ENCODE measurements around the gene SDC3. TPM values are rescaled to one million over a fixed set of nuclear protein-coding genes. Genes with fewer than 3 reads are reported as not detected.

The SDC3 gene
- total RNA-seq, 1 donor from 2014 or later: 36.4 TPM

DNA sequence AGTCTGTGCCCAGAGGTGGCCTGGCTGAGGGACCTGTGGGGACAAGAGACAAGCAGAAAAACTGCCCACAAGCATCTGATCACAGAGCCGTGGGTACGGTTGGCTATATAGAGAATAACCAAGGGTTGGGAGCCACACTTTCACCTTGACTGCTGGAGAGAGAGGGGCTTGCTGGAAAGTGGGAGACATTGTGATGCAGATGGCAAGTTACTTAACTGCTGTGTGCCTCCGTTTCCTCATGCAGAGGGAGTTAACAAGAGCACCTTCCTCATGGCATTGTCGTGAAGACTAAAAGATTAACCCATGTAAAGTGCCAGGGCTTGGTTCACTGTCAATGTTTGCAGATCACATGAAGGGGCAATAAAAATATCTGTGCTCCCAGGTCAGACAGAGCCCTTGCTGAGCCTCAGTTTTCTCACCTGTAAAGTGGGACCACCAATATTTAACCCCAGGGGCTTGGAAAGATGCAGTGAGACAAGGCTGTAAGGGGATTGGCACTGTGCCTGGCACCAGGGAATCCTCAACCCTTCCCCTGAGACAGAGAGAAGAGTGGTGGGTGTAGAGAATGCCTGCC, 52.8 kb downstream of the SDC3 start:
- Histone ChIP-seq H3K36me3 (ENCODE audit: control insufficient read depth, insufficient read depth, low read length) (no peaks in the 10 kb centered on the region), H3K27me3 (ENCODE audit: control insufficient read depth, insufficient read depth, low read length) (no peaks in the 10 kb centered on the region), H3K4me3 (ENCODE audit: low read depth, low read length) (no peak overlapping the region)
- no peak for TF ChIP-seq CTCF (IDR thresholded peaks at IDR 0.05; ENCODE audit: insufficient read depth, low read length, poor library complexity, severe bottlenecking)
- DNase-seq (ENCODE audit: low read depth): no peak

DNA sequence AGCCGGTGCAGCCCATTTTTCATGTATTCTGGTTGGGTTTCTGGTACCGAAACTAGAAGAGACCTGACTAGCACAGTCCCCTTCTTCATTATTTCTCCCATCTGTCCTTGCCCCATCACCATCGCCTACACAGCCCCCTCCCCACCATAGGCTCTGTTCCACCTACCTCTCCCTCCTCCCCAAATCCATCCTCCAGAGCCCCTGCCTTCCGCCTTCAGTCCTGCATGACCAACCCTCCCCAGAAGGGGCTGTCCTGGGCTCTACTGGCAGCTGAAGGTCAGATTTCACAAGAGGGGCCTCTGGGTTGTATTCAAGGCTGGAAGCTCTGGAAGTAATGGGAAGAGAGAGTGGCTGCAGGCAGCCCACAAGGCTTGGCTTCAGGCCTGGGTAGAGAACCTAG, 55.2 kb downstream of the SDC3 start:
- TF ChIP-seq CTCF (IDR thresholded peaks at IDR 0.05; ENCODE audit: insufficient read depth, low read length, poor library complexity, severe bottlenecking): no peak
- DNase-seq (ENCODE audit: low read depth): no peak
- H3K36me3 ChIP-seq (ENCODE audit: control insufficient read depth, insufficient read depth, low read length): no peaks in the 10 kb centered on the region
- no peak overlapping the region for H3K4me3 ChIP-seq (ENCODE audit: low read depth, low read length)
- H3K27me3 ChIP-seq (ENCODE audit: control insufficient read depth, insufficient read depth, low read length): peaks cover 3% of the 10 kb centered on the region

DNA sequence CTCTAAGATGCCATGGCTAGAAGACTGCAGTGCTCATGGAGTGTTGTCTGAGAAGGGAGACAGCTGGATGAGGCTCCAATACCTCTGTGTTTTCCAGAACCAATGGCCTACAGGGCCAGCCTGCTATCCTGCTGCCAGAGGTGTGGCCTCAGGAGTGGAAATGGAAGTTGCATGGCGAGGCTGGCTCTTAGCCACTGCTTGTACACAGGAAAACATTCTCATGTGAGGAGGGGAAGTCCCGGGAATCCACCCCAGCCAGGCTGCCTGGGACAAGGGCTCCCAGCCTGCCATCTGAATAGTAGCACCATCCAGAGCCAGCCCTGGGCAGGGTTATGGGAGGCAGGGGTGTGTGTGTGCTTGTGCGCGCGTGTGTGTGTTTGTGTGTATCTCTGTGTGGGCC, 56.5 kb downstream of the SDC3 start:
- Histone ChIP-seq H3K4me3 (ENCODE audit: low read depth, low read length) (no peak overlapping the region), H3K27me3 (ENCODE audit: control insufficient read depth, insufficient read depth, low read length) (peaks cover 3% of the 10 kb centered on the region), H3K36me3 (ENCODE audit: control insufficient read depth, insufficient read depth, low read length) (no peaks in the 10 kb centered on the region)
- no peak for TF ChIP-seq CTCF (IDR thresholded peaks at IDR 0.05; ENCODE audit: insufficient read depth, low read length, poor library complexity, severe bottlenecking)
- no peak for DNase-seq (ENCODE audit: low read depth)

DNA sequence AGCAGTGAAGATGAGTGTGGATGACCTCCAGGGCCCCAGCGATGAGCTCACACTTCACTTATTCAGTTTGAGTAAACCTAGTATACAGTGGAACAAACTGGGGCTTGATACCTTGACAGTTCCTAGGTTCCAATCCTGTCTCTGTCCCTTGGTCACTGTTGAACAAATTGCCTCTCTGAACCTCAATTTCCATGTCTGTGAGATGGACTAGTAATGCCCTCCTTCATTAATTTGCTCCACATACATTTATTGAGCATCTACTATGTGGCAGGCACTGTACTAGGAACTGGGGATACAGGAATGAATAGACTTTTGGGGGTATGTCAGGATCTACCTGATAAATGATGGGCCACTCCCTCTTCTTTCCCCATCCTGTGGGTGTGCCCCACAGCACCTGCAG, 57.3 kb downstream of the SDC3 start:
- DNase-seq (ENCODE audit: low read depth): no peak
- no peak for TF ChIP-seq CTCF (IDR thresholded peaks at IDR 0.05; ENCODE audit: insufficient read depth, low read length, poor library complexity, severe bottlenecking)

DNA sequence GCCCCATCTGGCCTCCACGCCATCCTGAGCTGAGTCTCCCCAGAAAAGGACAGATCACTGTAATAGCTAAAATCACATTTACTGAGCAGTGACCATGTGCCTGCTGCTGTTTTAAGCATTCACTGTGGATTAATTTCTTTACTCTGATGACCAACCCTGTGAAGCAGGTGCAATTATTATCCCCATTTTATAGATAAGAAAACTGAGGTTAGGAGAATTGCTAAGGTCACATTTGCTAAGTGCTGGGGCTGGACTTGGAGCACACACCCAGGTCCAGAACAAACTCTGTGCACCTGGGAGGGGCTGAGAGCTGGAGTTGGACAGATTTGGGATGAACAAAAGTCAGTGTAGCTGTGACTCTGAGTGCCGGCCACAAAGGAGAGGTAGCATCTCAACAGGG, 58.0 kb downstream of the SDC3 start:
- Histone ChIP-seq H3K27me3 (ENCODE audit: control insufficient read depth, insufficient read depth, low read length) (peaks cover 3% of the 10 kb centered on the region), H3K36me3 (ENCODE audit: control insufficient read depth, insufficient read depth, low read length) (no peaks in the 10 kb centered on the region), H3K4me3 (ENCODE audit: low read depth, low read length) (no peak overlapping the region)
- no peak for DNase-seq (ENCODE audit: low read depth)
- no peak for TF ChIP-seq CTCF (IDR thresholded peaks at IDR 0.05; ENCODE audit: insufficient read depth, low read length, poor library complexity, severe bottlenecking)

More for the DNA sequence above, 57.3 kb downstream of the SDC3 start:
- Histone ChIP-seq H3K4me3 (ENCODE audit: low read depth, low read length) (no peak overlapping the region), H3K36me3 (ENCODE audit: control insufficient read depth, insufficient read depth, low read length) (no peaks in the 10 kb centered on the region), H3K27me3 (ENCODE audit: control insufficient read depth, insufficient read depth, low read length) (peaks cover 3% of the 10 kb centered on the region)

DNA sequence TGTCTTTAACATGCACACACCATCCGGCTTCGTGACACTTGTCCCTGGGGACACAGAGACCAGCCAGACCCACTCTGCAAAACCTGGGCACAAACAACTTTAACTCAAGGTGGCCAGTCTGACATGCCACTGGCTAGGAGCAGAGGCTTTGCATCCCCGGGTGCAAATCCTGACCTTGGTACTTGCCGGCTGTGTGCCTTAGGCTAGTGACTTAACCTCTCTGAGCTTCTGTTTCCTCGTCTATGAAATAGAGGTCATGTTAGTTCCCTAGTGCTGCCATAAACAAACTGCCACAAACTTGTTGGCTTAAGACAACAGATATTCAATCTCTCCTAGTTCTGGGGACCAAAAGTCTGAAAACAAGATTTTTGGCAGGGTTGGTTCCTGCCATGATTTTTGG, 60.4 kb downstream of the SDC3 start:
- no peak for DNase-seq (ENCODE audit: low read depth)
- TF ChIP-seq CTCF (IDR thresholded peaks at IDR 0.05; ENCODE audit: insufficient read depth, low read length, poor library complexity, severe bottlenecking): no peak
- no peak overlapping the region for H3K4me3 ChIP-seq (ENCODE audit: low read depth, low read length)
- no peaks in the 10 kb centered on the region for H3K36me3 ChIP-seq (ENCODE audit: control insufficient read depth, insufficient read depth, low read length)
- peaks cover 3% of the 10 kb centered on the region for H3K27me3 ChIP-seq (ENCODE audit: control insufficient read depth, insufficient read depth, low read length)

Data from kidney epithelial cell (primary cell).